Stomach (tissue), 9 donors: Measurements from ENCODE around the gene SORL1. TPM values are rescaled to one million over a fixed set of nuclear protein-coding genes. Genes with fewer than 3 reads are reported as not detected.

Experiments
- DNase-seq, 2 donors: peaks; one replicate each; pipeline versions ENCODE4 v3.0.0 to v3.0.0-alpha.2; 2013 to 2019
- H3K27ac ChIP-seq, 5 donors: fragments of 200-600 bp in 4 of 5; sonication (generic) in 4 of 5; one replicate each; pipeline ENCODE4 v1.5.1; 2013 to 2019; ENCODE audit warnings: mild to moderate bottlenecking in 1 of 5, moderate library complexity in 1 of 5
- H3K27me3 ChIP-seq, 3 donors: fragments of 200-600 bp; sonication (generic); one replicate each; pipeline ENCODE4 v1.5.1; 2017 to 2019; ENCODE audit warnings: mixed run types in 1 of 3
- H3K36me3 ChIP-seq, 4 donors: fragments of 200-600 bp; sonication (generic); 1 replicate in 3 of 4; 2 replicates in 1 of 4; pipeline ENCODE4 v1.5.1; 2016 to 2019
- H3K4me1 ChIP-seq, 4 donors: fragments of 200-600 bp; sonication (generic); one replicate each; pipeline ENCODE4 v1.5.1; 2016 to 2019
- H3K4me3 ChIP-seq, 4 donors: fragments of 200-600 bp; sonication (generic) in 3 of 4; one replicate each; pipeline ENCODE4 v1.5.1; 2016 to 2019; ENCODE audit warnings: mild to moderate bottlenecking in 1 of 4
- H3K9me3 ChIP-seq, 4 donors: fragments of 200-600 bp; sonication (generic); one replicate each; pipeline ENCODE4 v1.5.1; 2016 to 2019
- CTCF ChIP-seq, 7 experiments: fragments of 450-650 bp in 4 of 7; fragments of 200-600 bp in 3 of 7; sonication (generic) in 3 of 7; IDR thresholded peaks; one replicate each; pipeline ENCODE4 v1.5.1; 2016 to 2019; ENCODE audit warnings: antibody characterized with exemption in 7 of 7, control low read depth in 2 of 7, mild to moderate bottlenecking in 1 of 7
- EP300 ChIP-seq: sonication (generic); formaldehyde crosslinking; IDR thresholded peaks from one replicate; pipeline ENCODE4 v1.6.1; 2017; ENCODE audit warnings: antibody characterized with exemption
- POLR2A ChIP-seq, 4 donors: fragments of 450-650 bp; IDR thresholded peaks; one replicate each; pipeline ENCODE4 v1.6.1; 2016; ENCODE audit warnings: antibody characterized with exemption in 4 of 4, control low read depth in 2 of 4, mild to moderate bottlenecking in 1 of 4, moderate library complexity in 1 of 4
- POLR2AphosphoS5 ChIP-seq, 3 donors: sonication (generic); formaldehyde crosslinking; IDR thresholded peaks; one replicate each; pipeline ENCODE4 v1.6.1; 2016; ENCODE audit warnings: antibody characterized with exemption in 3 of 3
- WGBS, 5 donors: extraction: QIAGEN DNeasy Blood & Tissue Kit in 3 of 5; methylation state at CpG; one replicate each; pipeline versions ENCODE4 v1.1.5 to v1.1.7; 2013 to 2018; 5-methylcytosine and 5-hydroxymethylcytosine counted together
- intact Hi-C: fragments of 100-400 bp; cut with DNase I; formaldehyde crosslinking; loops from one replicate; pipeline ENCODE4 v1.15.1; 2023; ENCODE audit warnings: low total_unique reads
- polyA plus RNA-seq, 3 donors: library from polyadenylated mRNA; stranded (reverse); fragments of 200-250 nt; gene quantifications; one replicate each; pipeline ENCODE4 v1.2.3, GENCODE V29; 2013
- total RNA-seq, 5 donors: library from RNA; depleted of rRNA; stranded (reverse); fragments of >200 nt; gene quantifications; one replicate each; pipeline versions ENCODE4 v1.1.0 to v1.2.3, GENCODE V29; 2014 to 2016
- donor health status: healthy with polysubstance abuse.
- donor health status: Bipolar disorder and iron deficiency.
- donor health status: healthy.

Gene SORL1
- total and polyA plus RNA-seq, 8 donors: 0.76 to 161 (median 18.2) TPM

DNA sequence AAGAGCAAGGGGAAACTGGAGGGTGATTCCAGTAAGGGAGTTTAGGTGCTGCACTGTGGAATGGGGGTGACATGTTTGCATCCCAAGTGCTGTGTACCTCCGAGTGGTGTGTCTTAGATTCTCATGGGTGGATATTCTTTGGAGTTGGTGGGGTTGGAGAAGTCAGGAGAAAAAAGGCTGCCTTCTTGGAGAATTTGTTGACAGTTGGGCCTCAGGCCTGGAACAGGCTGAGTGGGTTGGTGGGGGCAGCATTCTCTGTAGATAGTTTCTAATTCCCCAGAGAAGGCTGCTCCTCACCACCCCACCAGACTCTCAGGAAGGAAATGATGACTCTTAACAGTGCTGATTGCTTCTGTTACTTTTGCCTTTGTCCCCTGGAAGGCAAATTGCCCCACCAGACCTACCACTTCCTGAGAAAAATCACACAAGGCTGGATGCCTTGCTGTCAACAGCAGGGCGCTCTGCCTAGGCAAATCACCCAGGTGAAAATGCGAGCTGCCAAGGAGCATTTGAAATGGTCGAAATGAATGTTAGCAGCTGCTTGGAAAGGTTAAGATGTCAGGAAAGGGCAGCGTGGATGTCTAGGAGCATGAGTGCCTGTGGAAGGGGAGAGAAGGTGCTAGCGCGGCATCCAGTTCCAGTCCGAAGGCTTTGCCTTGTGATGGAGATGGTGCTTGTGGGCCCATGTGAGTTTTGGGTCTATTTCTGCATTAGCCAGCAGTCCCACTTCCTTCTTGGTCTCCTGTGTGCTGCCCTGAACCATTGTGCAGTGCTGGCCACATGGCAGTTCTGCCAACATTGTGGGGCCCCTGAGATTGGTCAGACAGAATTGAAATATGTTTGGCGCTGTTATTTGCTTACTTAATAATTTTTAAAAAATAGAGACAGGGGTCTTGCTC is 30.4 kb downstream of the SORL1 start:
- Histone ChIP-seq H3K27me3 (no peaks in the 10 kb centered on the region), H3K36me3 (no peaks in the 10 kb centered on the region), H3K27ac (peak overlapping the region in 2 of 5 donors; percentile 35 to 54), H3K4me3 (no peak overlapping the region), H3K4me1 (peaks cover 7 to 44% (median 15%) of the 10 kb centered on the region in 4 donors), H3K9me3 (no peaks in the 10 kb centered on the region)
- intact Hi-C loops: no loop called here
- WGBS, 5 donors: 63 to 77% (median 75%) methylated on average over 9 of the region's 9 CpGs
- TF ChIP-seq POLR2AphosphoS5 (IDR thresholded peaks at IDR 0.05) (peak in 1 of 3 donors; percentile 53), EP300 (no peak), CTCF (IDR thresholded peaks at IDR 0.05) (no peak), POLR2A (IDR thresholded peaks at IDR 0.05) (no peak)
- DNase-seq: no peak

DNA sequence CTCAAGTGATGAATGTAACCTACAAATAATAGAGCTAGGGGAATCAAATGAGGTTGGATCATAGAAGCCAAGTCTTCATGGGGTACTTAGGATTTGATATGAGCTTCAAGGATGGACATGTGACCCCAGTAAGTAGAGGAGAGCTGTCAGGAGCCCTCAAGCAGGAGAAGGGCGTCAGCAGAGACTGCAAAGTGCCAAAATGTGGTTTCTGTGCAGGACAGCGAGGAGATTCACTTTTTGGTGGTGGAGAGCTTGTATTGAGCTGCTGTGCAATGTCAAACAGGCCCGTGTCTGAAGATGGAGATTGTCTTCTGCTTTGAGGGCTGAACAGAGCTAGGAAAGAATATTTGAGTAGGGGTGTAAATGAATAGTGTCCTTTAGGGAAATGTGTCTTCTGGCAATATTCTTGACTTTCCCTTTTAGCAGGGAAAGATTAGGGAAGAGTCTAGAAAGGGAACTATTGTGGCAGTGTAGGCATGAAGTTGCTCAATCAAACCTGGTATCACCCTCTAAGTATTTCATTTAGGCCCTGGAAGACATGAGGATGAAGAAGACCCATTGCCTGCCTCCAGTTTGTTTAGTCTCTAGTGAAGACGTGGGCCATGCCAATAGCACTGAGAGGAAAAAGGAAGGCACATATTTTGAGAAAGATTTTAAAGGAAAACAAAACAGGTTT is 31.8 kb downstream of the SORL1 start:
- Histone ChIP-seq H3K27me3 (no peaks in the 10 kb centered on the region), H3K4me1 (peaks cover 6 to 42% (median 20%) of the 10 kb centered on the region in 4 donors), H3K36me3 (peaks cover 0 to 3% (median 0%) of the 10 kb centered on the region in 4 donors), H3K4me3 (no peak overlapping the region), H3K9me3 (no peaks in the 10 kb centered on the region), H3K27ac (peak overlapping the region in 1 of 5 donors; percentile 54)
- no peak for DNase-seq
- TF ChIP-seq POLR2A (IDR thresholded peaks at IDR 0.05) (no peak), CTCF (IDR thresholded peaks at IDR 0.05) (no peak), EP300 (no peak), POLR2AphosphoS5 (IDR thresholded peaks at IDR 0.05) (no peak)
- intact Hi-C loops: no loop called here
- WGBS, 5 donors: 81 to 88% (median 83%) methylated on average over 4 of the region's 4 CpGs

DNA sequence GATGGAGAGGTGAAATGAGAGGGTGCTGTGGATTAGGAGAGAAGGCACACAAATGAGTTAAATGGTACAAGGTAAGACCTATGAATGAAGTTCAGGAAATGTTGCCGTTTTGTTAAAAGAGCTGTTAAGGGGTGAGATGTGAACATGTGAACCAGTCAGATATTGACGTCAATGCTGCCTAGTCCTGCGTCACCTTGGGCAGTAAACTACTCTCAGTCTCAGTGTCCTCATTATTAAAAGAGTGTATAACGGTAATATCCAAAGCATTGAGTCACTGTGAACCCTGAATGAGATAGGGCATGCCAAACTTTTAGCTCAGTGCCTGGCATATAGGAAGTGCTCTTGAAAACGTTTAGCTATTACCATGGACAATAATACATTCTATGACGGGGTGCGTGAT is 33.1 kb downstream of the SORL1 start:
- Histone ChIP-seq H3K4me1 (peaks cover 0 to 31% (median 15%) of the 10 kb centered on the region in 4 donors), H3K27ac (no peak overlapping the region), H3K27me3 (no peaks in the 10 kb centered on the region), H3K36me3 (peaks cover 0 to 10% (median 0%) of the 10 kb centered on the region in 4 donors), H3K9me3 (no peaks in the 10 kb centered on the region), H3K4me3 (no peak overlapping the region)
- WGBS, 5 donors: 87 to 91% (median 90%) methylated on average over 7 of the region's 7 CpGs
- intact Hi-C loops: no loop called here
- DNase-seq: no peak
- no peak for TF ChIP-seq CTCF (IDR thresholded peaks at IDR 0.05)
- no peak for TF ChIP-seq EP300
- no peak for TF ChIP-seq POLR2A (IDR thresholded peaks at IDR 0.05)
- TF ChIP-seq POLR2AphosphoS5 (IDR thresholded peaks at IDR 0.05): no peak

DNA sequence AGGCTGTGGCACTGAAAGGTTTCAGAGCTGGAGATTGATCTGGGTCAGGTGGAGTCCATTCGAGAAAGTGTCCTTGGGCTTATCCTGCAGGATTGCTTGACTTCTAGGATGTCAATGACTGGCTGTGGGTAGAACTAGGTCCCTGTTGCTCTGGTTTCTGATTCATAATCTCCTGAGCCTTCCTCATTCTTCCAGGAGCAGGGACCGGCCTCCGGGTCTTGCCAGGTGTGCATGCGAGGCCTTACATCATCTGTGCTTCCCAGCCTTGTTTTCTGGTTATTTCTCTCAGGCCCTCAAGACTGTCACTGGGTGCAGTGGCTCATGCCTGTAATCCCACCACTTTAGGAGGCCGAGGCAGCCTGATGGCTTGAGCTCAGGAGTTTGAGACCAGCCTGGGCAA is 33.9 kb downstream of the SORL1 start:
- Histone ChIP-seq H3K27ac (no peak overlapping the region), H3K4me3 (no peak overlapping the region), H3K9me3 (no peaks in the 10 kb centered on the region), H3K27me3 (no peaks in the 10 kb centered on the region), H3K4me1 (peaks cover 0 to 31% (median 15%) of the 10 kb centered on the region in 4 donors), H3K36me3 (peaks cover 0 to 12% (median 0%) of the 10 kb centered on the region in 4 donors)
- intact Hi-C loops: no loop called here
- TF ChIP-seq CTCF (IDR thresholded peaks at IDR 0.05) (no peak), EP300 (no peak), POLR2A (IDR thresholded peaks at IDR 0.05) (no peak)
- 88 to 96% (median 93%) methylated on average over 5 of the region's 5 CpGs for WGBS, 5 donors
- no peak for DNase-seq
